ENCODE measurements around the gene SDC4.

Gene SDC4

GRCh38 chr20:45343532-45344167 lies 4.6 kb downstream of the SDC4 start:
- no peak for DNase-seq (ENCODE audit: low read depth in 2 of 2)
- TF ChIP-seq CTCF (IDR thresholded peaks at IDR 0.05; ENCODE audit: low read depth, low read length): no peak
- peak overlapping the region in 1 of 2 donors; percentile 32 for H3K4me3 ChIP-seq (replicated peaks in 1 of 2; ENCODE audit: low read depth in 2 of 2, low read length in 2 of 2)

GRCh38 chr20:45342855-45343531 lies 5.2 kb downstream of the SDC4 start:
- TF ChIP-seq CTCF (IDR thresholded peaks at IDR 0.05; ENCODE audit: low read depth, low read length): no peak
- no peak overlapping the region for H3K4me3 ChIP-seq (replicated peaks in 1 of 2; ENCODE audit: low read depth in 2 of 2, low read length in 2 of 2)
- no peak for DNase-seq (ENCODE audit: low read depth in 2 of 2)

- no peak for TF ChIP-seq CTCF (IDR thresholded peaks at IDR 0.05; ENCODE audit: low read depth, low read length)
- DNase-seq (ENCODE audit: low read depth in 2 of 2): peak in 1 of 2 donors; percentile 62
- H3K4me3 ChIP-seq (replicated peaks in 1 of 2; ENCODE audit: low read depth in 2 of 2, low read length in 2 of 2): peak overlapping the region in 1 of 2 donors; percentile 28
These were observed 6.0 kb downstream of the SDC4 start for GRCh38 chr20:45341939-45342854.

- no peak for TF ChIP-seq CTCF (IDR thresholded peaks at IDR 0.05; ENCODE audit: low read depth, low read length)
- no peak overlapping the region for H3K4me3 ChIP-seq (replicated peaks in 1 of 2; ENCODE audit: low read depth in 2 of 2, low read length in 2 of 2)
These were observed 6.7 kb downstream of the SDC4 start for GRCh38 chr20:45341579-45341938.

GRCh38 chr20:45340951-45341350 lies 7.3 kb downstream of the SDC4 start:
- no peak overlapping the region for H3K4me3 ChIP-seq (replicated peaks in 1 of 2; ENCODE audit: low read depth in 2 of 2, low read length in 2 of 2)
- TF ChIP-seq CTCF (IDR thresholded peaks at IDR 0.05; ENCODE audit: low read depth, low read length): no peak
- no peak for DNase-seq (ENCODE audit: low read depth in 2 of 2)

More at GRCh38 chr20:45341579-45341938, 6.7 kb downstream of the SDC4 start:
- DNase-seq (ENCODE audit: low read depth in 2 of 2): no peak

GRCh38 chr20:45340236-45340847 lies 7.9 kb downstream of the SDC4 start:
- no peak for DNase-seq (ENCODE audit: low read depth in 2 of 2)
- no peak overlapping the region for H3K4me3 ChIP-seq (replicated peaks in 1 of 2; ENCODE audit: low read depth in 2 of 2, low read length in 2 of 2)
- TF ChIP-seq CTCF (IDR thresholded peaks at IDR 0.05; ENCODE audit: low read depth, low read length): no peak
